ENCODE measurements around the gene CDKN2D.

CDKN2D gene

DNA sequence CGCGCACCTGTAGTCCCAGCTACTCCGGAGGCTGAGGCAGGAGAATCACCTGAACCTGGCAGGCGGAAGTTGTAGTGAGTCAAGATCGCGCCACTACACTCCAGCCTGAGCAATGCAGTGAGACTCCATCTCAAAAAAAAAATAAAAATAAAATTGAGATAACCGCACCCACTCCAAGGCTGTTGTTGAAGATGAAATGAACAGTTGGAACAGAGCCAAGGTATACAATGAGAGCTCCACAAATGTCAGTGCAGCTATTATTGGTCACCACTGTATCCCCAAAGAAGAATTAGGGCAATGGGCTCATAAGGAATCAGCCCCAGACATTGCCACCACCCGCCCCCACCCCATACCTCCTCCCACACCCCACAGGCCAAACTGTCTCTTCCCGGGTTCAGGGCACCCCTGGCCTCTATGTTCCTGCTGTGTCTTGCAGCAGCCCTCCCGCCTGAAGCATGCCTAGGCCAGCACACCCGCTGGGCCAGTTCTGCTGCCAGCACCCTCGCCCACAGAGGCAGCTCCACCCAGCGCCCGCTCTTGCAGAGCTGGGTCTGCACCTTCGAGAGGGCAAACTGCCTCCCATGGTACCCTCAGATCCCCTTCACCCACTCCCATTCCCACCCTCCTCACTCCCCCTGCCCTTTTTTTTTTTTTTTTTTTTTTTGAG is 48.0 kb downstream of the CDKN2D start:
- DNase-seq (ENCODE audit: low read depth) = no peak

DNA sequence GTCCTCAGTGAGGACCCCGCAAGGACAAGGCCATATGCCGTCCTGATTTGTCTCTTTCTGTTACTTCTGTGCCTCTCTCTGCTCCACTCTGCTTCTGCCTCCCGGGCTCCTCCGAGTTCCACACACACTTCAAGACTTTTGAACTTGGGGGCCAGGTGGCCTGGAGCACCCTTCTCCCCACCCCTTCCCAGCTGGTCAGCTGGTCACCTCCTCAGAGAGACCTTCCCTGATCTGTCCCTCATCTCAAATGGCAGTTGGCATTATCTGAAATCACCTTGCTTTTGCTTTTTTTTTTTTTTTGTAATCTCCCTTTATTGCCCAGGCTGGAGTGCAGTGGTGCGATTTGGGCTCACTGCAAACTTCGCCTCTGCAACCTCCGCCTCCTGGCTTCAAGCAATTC is 49.4 kb downstream of the CDKN2D start:
- no peak for DNase-seq (ENCODE audit: low read depth)

DNA sequence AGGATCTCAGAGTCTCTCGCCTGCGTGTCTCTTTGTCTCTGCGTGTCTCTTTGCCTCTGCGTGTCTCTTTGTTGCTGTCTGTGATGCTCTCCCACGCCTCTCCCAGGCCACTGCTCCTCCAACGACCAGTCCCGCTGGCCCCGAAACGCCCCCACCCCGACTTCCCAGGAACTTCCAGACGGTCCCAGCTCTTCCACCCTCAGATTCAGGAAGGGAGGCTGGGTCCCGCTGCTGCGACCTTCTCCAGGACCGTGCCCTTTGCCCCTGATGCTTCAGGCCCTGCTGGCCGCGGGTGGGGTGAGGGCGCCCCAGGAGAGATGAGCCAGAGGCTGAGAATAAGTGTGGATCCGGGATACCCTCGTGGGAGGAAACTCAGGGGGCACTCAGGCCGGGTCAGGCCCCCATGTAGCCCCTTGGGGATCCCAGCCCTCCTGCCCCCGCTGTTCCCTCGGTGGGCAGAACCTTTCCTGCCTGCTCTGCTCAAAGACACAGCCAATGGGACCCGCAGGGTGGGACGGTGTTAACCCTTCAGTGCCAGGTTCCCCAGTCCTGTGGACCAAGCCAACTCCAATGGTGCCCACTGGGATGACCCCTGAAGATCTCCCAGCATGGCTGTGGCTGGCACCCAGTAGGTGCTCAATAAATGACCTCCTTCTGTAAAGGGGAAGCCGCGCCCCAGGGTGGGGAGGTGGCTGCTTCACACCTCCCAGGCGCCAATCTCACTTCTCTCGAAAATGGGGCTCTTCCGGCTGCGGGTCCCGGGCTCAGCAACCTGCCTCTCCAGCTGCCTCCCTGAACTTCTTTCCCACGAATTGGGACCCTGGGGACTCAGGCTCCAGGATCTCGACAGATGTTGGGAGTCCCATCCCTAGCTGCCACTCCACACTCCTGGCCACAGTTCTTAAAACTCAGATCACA is 50.1 kb downstream of the CDKN2D start:
- DNase-seq (ENCODE audit: low read depth) = no peak

DNA sequence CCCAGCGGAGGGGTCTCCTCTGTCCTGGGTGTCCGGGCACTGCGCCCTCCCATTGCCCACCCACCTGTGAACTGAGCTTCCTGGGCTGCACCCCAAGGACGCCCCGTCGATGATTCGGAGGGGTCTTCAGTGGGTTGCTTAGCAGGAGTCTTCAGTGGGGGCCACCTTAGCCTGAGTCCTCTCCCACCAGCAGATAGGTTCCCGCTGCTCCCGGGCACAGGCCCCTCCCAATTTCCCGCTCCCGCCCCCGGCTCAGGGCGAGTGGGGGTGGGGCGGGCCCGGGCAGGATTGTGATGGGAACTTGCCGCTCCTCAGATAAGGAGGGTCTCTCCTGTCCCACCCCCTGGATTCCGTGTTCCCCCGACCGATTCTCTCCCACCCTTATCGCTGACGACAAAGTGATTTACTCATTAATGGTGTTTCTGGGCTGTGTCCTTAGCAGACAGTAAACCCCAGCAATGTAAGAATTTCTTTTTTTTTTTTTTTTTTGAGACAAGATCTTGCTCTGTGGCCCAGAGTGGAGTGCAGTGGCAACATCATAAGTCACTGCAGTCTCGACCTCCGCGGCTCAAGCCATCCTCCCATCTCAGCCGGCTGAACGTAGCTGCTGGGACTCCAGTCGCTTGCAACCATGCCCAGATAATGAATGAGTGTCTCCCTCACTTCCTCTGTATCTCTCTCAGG is 50.9 kb downstream of the CDKN2D start:
- DNase-seq (ENCODE audit: low read depth) = no peak

DNA sequence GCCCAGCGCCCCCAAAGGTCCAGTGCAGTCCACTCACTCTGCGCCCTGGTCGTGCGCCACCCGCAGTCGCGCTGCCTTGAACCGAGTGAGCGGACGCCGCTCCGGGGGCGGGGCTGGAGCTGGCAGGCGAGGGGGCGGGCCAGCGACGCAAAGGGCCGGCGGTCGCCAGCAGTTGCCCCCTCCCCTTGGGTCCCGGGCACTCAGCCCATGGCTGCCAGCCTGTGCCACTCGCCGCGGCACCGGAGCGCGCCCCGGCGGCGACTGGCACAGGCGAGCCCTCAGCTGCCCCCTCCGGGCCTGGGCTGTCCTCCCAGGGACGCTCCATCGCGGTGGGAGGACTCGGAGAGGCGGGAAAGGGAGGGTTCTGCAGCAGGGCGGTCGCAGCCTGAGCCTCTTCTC is 51.4 kb downstream of the CDKN2D start, which contains the start of gene S1PR5:
Gene S1PR5, minus strand, starts transcription at position 87 of the 399 bp plus-strand sequence. CDS start 2,436 bp downstream, outside the sequence.
- DNase-seq (ENCODE audit: low read depth) = no peak

DNA sequence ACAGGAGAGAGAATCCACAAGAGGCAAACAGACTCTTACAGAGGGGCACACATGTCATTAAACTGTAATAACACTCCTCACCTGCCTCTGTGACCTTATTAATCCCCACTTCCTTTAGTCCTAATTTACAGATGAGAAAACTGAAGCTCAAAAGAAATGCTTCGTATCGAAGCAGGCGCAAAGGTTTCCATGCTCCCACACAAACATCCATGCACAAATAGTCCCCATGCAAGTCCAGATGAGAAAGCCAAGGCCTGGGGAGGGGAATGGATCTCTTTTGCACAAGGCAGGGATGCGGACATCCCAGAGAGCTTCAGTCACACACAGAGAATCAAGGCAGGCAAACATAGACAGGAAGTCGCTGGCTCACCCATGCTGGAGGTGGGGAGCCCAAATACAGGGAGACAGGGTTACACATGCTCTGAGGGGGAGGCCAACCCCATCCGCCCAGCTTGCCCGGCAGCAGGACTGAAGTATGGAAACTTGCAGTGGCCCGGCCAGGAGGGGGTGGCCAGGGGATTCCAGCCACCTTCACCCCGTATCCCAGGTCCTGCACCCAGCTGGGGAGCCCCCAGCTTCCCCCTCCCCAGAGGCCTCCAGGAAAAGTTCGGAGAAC is 52.0 kb downstream of the CDKN2D start:
- no peak for DNase-seq (ENCODE audit: low read depth)

Data from stimulated activated CD8-positive, alpha-beta memory T cell treated with anti-CD3 and anti-CD28 coated beads, Interleukin-7, amount 100 ng/mL, for 24 hours (primary cell).